Activated CD8-positive, alpha-beta memory T cell treated with anti-CD3 and anti-CD28 coated beads, Interleukin-2, amount 50 U/mL, for 48 hours (primary cell): ENCODE results near the gene SHCBP1.

Experiments
- DNase-seq: peaks from one replicate; pipeline ENCODE4 v3.0.0-alpha.2; 2020

Gene SHCBP1

DNA sequence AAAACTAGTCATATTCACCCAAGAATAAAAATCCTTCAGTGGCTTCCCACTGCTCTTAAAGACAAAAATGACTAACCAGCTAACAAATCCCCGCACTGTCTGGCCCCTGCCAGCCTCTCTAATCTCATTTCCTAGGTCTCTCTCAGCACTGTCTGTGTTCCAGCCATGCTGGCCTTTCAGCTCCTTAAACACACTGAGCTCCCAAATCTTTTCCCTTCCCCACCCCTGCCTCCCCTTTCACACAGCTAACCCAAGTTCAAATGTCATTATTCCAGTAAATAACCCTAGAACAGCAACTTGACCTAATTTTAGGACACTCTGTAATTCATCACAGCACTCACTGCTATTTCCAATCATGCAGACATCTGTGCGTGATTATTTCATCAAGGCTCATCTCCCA is 7.8 kb downstream of the SHCBP1 start:
- no peak for DNase-seq

DNA sequence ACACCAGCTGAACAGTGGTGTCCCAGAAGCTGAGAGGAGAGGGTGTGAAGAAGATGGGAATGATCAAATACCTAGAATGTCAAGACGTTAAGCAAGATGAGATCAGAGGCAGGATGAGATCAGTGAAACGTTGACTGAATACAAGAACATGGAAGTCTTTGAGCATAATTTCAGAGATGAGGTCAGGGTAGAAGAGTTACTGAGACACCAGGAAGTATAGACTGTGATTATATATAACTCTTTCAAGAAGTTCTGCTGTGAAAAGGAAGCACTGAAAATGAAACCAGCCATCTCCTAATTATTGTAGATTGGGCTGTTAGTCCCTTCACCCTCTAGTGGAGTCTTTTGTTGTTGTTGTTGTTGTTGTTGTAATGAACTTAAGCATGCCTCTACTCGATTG is 9.1 kb downstream of the SHCBP1 start:
- DNase-seq = no peak

DNA sequence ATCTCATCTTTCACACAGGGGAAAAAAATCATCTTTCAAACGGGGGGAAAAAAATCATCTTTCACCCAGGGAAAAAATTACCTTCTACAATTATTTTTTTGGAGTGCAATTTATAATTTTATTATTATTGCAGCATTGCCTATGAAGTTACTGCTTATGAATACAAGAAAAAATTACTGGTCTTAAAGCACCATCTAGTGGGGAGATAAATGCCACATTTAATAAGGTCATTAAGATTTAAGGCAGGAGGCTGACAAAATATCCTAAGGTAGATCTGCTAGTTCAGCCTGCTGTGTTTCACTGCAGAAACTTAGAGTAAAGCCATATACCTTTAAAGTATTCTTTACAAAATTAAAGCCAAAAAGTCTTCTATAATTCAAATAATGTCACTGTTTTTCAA is 13.7 kb downstream of the SHCBP1 start:
- DNase-seq = no peak

DNA sequence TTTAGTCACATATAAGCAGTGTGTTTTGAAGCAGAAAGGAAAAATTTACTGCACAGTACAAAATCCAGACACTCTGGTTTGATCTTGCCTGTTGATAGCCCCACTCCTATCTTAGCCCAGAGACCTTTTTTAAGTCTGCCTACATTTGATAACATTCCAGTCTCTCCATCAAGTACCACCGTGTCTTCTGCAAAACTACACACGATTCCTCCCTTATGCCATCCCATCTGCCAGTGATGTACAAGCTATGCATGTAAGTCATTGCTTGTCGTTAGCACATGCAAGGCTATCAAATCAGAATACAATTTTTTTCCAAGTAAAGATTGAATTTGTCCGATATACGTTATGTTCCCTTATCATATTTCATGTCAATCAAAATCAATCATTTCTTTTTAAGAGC is 14.9 kb downstream of the SHCBP1 start:
- DNase-seq = no peak

DNA sequence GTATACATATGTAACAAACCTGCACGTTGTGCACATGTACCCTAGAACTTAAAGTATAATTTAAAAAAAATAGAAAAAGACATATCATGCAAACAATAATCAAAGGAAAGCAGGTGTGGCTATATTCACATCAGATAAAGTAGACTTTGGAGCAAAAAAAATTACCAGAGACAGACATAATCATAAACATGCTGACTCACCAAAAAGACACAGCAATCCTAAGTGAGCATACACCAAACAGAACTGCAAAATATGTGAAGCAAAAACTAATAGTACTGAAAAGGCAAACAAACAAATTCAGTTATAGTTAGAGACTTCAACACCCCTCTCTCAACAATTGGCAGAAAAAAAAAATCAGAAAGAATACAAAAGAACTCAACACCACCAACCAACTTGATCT is 29.9 kb downstream of the SHCBP1 start:
- DNase-seq = no peak

DNA sequence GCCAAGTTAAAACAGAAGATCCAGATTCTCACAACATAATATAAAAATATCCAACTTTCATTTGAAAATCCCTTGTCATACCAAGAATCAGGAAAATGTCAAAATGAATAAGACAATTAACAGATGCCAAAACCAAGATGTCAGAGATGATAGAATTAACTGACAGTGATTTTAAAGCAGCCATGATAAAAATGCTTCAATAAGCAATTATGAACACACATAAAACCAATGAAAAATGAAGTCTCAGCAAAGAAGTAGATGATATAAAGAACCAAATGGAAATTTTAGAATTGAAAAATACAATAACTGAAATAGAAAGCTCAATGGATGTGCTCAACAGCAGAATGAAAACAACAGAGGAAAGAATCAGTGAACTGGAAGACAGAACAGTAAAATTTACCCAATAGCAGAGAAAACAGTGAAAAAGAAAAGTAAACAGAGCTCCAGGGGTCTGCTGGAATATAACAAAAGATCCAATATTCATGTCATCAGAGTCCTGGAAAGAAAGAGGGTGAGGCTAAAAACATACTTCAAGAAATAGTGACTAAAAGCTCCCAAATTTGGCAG is 35.1 kb downstream of the SHCBP1 start:
- no peak for DNase-seq

DNA sequence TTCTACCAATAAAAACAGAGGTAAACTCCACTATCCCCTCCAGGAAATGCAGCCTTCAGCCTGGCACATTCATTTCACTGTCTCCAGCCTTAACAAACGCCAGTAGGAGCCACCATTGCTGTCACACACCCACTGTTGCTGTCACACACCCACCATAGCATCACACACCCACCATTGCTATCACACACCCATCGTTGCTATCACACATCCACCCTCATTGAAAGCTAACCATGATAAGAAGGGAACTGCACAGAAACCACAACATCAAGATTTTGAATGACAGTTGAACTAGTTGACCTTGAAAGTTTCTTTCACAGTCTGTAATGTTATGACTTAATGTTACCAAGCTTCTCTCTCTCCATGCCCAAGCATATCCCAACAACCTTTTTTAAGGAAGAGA is 38.1 kb downstream of the SHCBP1 start:
- no peak for DNase-seq

DNA sequence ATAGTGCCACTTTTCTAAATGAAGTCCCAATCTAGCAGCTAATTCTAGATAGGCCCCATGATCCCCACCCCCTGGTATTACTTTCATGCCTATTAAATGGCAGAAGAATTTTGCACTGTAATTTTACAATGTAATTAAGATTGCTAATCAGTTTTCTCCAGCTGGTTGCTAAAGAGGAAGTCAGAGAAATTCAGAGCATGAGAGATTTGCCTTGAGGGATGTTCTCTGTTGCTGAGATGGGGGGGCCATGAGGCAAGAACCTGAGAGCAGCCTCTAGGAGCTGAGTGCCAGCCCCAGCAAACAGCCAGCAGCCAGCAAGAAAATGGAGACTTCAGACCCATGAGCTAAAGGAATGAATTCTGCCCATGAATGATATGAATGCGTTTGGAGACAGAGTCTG is 38.9 kb downstream of the SHCBP1 start:
- no peak for DNase-seq

DNA sequence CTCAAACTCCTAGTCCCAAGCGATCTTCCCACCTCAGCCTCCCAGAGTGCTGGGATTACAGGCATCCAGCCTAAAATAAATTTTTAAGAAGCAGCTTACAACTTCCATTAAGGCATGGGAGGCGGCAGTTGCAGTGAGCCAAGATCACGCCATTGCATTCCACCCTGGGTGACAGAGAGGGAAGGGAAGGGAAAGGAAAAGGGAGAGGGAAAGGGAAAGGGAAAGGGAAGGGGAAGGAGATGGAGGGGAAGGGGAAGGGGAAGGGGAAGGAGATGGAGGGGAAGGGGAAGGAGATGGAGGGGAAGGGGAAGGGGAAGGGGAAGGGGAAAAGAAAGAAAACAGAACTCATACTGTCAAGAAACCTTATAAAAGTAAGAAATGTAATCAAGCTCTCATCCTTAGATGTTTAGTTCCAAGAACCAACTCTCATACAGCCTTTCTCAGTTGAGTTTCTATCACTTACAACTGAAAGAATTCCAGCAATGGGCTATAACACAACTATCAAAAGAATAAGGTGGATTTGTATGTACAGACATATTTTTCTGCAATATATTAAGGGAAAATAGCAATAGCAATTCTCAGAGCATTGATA is 43.1 kb downstream of the SHCBP1 start:
- DNase-seq = no peak

DNA sequence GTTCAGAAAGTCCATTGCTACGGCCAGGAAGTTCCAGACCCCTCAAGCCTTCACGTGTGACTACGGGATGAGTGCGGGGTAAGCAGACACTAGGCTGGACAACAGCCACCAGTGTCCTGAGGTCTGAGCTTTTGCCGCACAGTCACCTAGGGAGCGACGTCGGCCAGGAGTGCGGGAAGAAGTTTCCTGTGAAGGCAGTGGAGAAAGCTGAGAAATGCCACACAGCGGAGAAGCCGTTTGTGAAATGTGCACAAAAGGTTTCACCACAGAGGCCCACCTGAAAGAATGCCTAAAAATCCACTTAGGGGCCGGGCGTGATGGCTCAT is 47.4 kb downstream of the SHCBP1 start:
- no peak for DNase-seq

DNA sequence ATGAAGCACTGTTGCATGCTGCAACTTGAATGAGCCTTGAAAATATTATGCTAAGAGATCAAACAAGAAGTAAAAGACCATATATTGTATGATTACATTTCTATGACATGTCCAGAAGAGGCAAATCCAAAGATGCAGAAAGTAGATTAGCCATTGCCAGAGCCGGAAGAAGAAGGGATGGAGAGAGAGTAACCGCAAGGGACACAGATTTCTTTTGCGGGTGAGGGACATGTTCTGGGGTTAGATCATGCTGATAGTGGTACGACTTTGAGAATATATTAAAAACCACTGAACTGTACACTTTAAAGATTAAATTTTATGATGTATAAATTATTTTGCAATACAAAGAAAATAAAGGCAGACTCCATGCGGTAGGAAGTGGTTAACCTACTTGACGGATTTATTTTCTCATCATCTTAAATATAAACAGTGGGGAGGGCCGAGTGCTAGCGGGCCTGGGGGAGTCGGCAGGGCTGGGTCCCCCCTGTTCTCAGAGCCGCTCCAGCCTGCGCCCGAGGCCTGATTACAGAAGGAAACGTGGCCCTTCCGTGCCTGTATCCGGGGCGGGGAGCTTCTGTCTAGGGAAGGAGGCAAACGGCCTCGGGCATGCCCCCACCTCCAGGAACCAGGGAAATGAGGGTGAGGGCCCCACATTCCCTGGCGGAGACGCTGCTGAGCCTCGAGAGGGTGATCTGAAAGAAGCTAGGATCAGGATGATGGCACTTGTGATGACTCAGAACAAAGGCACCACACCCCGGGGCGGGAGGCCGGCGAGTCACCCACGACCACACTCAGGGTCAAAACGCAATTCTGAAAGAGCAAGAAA is 48.0 kb downstream of the SHCBP1 start:
- DNase-seq = no peak

DNA sequence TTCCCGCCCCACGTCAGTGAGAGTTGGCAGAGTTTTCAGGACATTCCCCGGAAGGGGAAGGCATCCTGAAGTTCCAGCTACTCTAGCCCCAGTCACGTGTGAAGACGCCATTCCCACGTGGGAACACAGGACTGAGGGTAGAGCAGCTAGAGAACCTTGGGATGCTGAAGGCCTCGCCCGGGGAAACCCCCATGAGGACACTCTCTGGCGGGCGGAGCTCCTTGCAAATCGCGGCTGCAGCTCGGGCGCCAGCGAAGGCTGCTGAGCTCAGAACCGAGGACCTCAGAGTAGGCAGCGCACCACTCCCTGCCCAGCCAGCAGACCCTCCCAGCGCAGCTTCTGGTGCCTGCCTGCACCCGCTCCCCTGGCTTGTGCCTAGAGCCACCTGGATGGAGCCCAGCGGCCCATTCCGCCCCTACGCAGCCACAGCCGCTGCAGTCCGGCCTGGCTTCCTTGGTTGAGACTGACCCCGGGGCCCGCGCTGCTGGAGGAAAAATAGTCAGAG is 51.9 kb downstream of the SHCBP1 start:
- no peak for DNase-seq

DNA sequence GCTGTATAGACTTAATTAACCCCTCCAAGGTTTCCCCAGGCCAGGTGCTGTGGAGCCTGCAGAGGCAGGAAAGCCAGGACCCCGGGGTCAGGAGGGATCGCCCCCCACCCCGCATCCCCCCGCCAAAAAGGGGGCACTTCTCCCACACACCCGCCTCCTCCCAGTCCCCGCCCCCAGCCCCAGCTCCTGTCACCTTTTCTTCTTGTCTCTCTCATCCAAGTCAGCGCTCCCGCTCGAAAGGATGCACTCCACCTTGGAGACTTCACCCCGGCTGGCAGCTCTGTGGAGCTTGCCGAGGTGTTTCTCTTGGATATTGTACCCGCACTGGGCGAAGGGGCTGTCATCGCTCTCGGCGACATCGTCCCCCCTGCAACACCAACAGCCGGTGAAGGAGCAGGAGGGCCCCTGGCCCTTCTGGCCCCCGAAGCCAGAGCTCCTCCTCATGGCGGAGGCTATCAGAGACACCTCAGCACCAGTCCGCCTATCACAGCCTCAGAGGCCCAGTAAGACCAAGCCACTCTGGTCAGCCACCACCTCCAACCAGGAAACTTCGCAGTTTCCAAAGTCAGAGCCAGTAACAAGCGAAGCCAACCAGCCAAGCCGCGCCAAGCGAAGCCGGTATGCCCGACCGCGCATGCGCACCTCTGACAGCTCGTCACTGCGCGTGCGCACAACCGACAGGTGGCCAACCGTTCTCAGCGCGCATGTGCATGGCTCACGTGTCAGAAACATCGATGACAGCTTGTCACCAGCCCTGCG is 52.5 kb downstream of the SHCBP1 start:
- DNase-seq = no peak

DNA sequence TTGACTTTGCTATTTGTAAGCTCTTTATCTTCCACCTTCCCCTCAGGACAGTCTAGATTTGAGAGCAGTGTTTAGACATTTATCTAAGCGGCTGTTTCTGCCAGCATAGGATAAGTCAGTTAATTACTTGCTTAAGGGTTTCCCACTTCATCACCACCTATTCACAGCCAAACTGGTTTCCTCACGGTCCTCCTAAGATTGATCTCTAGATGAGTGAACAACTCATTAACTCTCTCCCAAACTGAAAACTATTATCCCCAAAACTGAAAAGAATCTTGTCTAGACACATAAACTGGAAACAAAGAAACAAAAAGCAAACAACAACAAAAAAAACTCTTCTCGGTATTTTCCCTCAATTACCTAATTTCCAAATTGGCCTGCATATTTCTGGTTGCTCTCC is 58.2 kb downstream of the SHCBP1 start:
- no peak for DNase-seq

DNA sequence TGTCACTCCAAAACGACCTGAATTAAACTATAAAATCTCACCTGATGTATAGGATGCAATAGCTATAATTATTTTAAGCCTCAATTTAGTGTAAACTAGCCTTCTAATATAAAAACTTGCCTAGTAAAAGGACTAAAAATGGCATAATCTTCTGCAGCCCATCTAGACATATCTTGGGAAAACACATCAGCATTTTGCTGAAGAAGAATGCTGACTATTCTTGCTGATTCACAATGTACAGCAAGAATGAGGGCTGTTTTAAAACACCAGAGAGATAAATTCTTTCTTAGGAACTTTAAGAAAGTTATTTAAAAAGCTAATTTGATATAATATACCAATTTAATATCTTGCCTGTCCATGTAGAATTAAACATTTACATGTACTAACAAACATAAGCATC is 63.2 kb downstream of the SHCBP1 start:
- no peak for DNase-seq

DNA sequence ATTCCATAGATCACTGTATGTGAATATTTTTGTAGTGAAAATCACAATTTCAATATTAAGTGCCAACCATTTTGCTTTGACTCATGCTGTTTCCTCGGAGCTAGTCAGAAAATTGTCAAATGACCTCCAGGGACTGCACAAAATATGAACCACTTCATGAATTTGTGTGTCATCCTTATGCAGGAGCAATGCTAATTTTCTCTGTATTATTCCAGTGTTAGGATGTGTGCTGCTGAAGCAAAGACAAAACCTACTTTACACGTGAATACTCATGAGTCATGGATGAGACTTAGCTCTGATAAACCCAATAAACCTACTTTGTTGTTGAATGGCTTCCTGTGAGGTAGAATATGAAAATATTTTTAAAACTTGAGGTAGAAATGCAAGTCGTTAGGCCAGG is 65.2 kb downstream of the SHCBP1 start:
- no peak for DNase-seq

DNA sequence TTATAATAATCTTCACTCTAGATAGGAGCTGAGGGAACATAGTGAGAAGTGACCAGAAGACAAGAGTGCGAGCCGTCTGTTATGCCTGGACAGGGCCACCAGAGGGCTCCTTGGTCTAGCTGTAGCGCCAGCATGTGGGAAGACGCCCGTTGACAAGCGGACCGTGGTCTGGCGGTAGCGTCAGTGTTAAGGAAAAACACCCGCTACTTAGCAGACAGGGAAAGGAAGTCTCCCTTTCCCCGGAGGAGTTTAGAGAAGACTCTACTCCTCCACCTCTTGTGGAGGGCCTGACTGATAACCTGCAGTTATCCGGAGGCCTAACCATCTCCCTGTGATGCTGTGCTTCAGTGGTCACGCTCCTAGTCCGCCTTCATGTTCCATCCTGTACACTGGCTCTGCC is 66.7 kb downstream of the SHCBP1 start:
- DNase-seq = peak; percentile 70

DNA sequence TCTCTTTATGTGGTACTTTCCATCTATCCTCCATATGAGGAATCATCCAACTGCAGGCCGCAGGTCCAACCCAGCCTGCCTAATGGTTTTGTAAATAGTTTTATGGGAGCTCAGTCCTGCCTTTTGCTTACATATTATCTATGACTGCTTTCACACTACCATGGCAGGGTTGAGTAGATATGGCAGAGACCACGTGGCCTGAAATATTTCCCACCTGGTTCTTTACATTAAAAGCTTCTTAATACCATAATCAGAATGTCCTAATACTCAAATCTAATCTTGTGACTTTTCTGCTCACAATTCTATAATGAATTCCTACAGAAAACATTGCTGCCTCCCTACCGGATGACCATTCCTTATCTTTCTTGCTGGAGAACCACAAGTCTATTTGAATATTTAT is 71.7 kb downstream of the SHCBP1 start:
- DNase-seq = no peak
